Prostate gland (tissue), 2 donors: ENCODE data around the gene CCR7. TPM values are rescaled to one million over a fixed set of nuclear protein-coding genes. Genes with fewer than 3 reads are reported as not detected.

Experiments used
- DNase-seq: peaks from one replicate; pipeline ENCODE4 v3.0.0-alpha.2; 2019; ENCODE audit warnings: low spot score
- H3K27ac ChIP-seq, 2 donors: fragments of 200-600 bp; sonication (generic); 2 replicates each; pipeline ENCODE4 v1.5.1; 2017 to 2019
- H3K27me3 ChIP-seq: fragments of 200-600 bp; sonication (generic); replicated peaks from 2 replicates; pipeline ENCODE4 v1.5.1; 2019; ENCODE audit not compliant: insufficient read depth
- H3K36me3 ChIP-seq, 2 donors: fragments of 200-600 bp; sonication (generic); 1 replicate in 1 of 2; 2 replicates in 1 of 2; pipeline versions ENCODE4 v1.5.1 to v1.8.1; 2017 to 2019
- H3K4me1 ChIP-seq: fragments of 200-600 bp; sonication (generic); replicated peaks from 2 replicates; pipeline ENCODE4 v1.5.1; 2019
- H3K4me3 ChIP-seq, 2 donors: fragments of 200-600 bp; sonication (generic); 2 replicates each; pipeline ENCODE4 v1.5.1; 2017 to 2019
- H3K9me3 ChIP-seq: fragments of 200-600 bp; sonication (generic); 2 replicates; pipeline ENCODE4 v1.5.1; 2017
- CTCF ChIP-seq, 4 experiments: fragments of 200-600 bp in 2 of 4; fragments of 450-650 bp in 2 of 4; sonication (generic) in 2 of 4; IDR thresholded peaks; 1 replicate in 3 of 4; 2 replicates in 1 of 4; pipeline ENCODE4 v1.5.1; 2016 to 2019; ENCODE audit warnings: antibody characterized with exemption in 4 of 4, mild to moderate bottlenecking in 2 of 4, moderate library complexity in 2 of 4
- POLR2A ChIP-seq: fragments of 450-650 bp; IDR thresholded peaks from one replicate; pipeline ENCODE4 v1.6.1; 2016; ENCODE audit warnings: antibody characterized with exemption, mild to moderate bottlenecking
- POLR2AphosphoS5 ChIP-seq: sonication (generic); formaldehyde crosslinking; IDR thresholded peaks from one replicate; pipeline ENCODE4 v1.6.1; 2017; ENCODE audit warnings: antibody characterized with exemption
- WGBS: methylation state at CpG from one replicate; pipeline ENCODE4 v1.1.5; 2018; 5-methylcytosine and 5-hydroxymethylcytosine counted together
- intact Hi-C: fragments of 100-400 bp; cut with DNase I; formaldehyde crosslinking; loops from one replicate; pipeline ENCODE4 v1.14.2; 2022
- total RNA-seq, 2 donors: library from RNA; depleted of rRNA; stranded (reverse); fragments of >200 nt; gene quantifications; one replicate each; pipeline ENCODE4 v1.1.0, GENCODE V29; 2016

CCR7 gene
- total RNA-seq, 2 donors from 2014 or later: 0.40 TPM; not detected in 1

DNA sequence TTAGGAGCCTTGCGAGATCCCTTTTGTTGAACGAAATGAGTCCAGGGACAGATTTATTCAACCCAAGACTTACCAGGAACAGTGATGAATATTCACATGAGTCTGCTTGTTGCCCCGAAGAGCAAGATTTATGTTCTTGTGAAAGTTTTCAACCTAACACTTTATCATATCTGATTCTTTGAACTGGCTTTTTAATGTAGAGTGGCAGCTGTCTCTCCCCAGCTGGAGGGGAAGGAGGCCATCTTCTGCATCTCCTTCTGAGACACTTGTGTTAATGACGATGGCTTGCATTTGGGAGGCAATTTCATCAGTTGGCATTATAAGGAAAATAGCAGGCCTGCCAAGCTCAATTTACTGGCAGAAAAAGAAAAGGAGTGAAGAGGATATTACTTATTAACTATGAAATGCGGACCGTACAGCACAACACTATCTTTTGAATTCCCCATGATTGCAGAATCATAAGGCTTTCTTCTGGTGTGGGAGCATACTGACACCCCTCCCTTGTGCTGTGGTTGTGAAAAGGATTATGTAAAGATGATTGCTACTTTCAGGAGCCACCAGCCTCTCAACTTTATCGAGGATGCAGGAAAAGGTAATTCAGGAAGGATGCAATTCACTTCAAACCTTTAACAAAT lies 46.7 kb upstream of the CCR7 start:
- TF ChIP-seq POLR2AphosphoS5 (no peak), POLR2A (no peak), CTCF (IDR thresholded peaks at IDR 0.05) (no peak)
- Histone ChIP-seq H3K27ac (no peak overlapping the region), H3K4me3 (no peak overlapping the region), H3K9me3 (no peaks in the 10 kb centered on the region), H3K27me3 (no peaks in the 10 kb centered on the region), H3K4me1 (no peaks in the 10 kb centered on the region), H3K36me3 (no peaks in the 10 kb centered on the region)
- intact Hi-C loops: loop anchor here (10.0 kb wide), 2 partner anchors 183 to 1053 kb away; partner anchors contain the start of gene KRT28
- 73% methylated on average over 7 of the region's 7 CpGs for WGBS
- no peak for DNase-seq

- Histone ChIP-seq H3K27ac (no peak overlapping the region), H3K36me3 (no peaks in the 10 kb centered on the region), H3K4me1 (no peaks in the 10 kb centered on the region), H3K27me3 (no peaks in the 10 kb centered on the region), H3K9me3 (no peaks in the 10 kb centered on the region), H3K4me3 (no peak overlapping the region)
- intact Hi-C loops: loop anchor here (10.0 kb wide), 2 partner anchors 184 to 1054 kb away; partner anchors contain the start of gene KRT28
- no peak for TF ChIP-seq POLR2AphosphoS5
- no peak for TF ChIP-seq CTCF (IDR thresholded peaks at IDR 0.05)
- no peak for TF ChIP-seq POLR2A
- no peak for DNase-seq
- WGBS: 72% methylated on average over 2 of the region's 2 CpGs
These were observed 45.1 kb upstream of the CCR7 start for GRCh38 chr17:40610359-40610758.

DNA sequence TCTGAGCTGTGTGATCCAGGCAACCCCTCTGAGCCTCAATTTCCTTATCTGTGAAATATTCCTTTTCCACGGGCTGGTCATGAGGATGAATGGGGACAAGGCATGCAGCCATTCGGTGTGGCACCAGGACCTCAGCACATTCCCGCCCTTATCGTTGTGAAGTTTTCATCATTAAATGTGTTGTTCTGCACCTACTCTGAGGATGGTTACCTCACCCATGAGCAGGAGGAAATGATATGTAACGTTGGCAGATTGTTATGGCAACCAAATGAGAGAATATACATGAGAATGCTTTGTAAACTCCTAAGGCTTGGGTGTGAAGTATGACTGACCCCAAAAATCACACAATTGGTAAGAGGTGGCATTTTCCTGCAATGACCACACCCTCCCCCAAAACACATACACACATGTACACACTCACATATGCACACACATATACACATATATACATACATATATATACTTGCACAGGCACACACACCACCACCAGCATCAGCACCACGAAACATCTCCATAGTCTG lies 42.8 kb upstream of the CCR7 start:
- no peaks in the 10 kb centered on the region for H3K9me3 ChIP-seq
- 72% methylated on average over 6 of the region's 6 CpGs for WGBS

GRCh38 chr17:40607641-40608040 lies 42.4 kb upstream of the CCR7 start:
- DNase-seq: no peak
- intact Hi-C loops: no loop called here
- H3K9me3 ChIP-seq: no peaks in the 10 kb centered on the region
- no peak overlapping the region for H3K27ac ChIP-seq
- no peak overlapping the region for H3K4me3 ChIP-seq
- no peaks in the 10 kb centered on the region for H3K36me3 ChIP-seq
- H3K27me3 ChIP-seq: no peaks in the 10 kb centered on the region
- WGBS: 37% methylated on average over 5 of the region's 5 CpGs
- TF ChIP-seq POLR2A (no peak), CTCF (IDR thresholded peaks at IDR 0.05) (no peak), POLR2AphosphoS5 (no peak)
- no peaks in the 10 kb centered on the region for H3K4me1 ChIP-seq

More for the DNA sequence above, 42.8 kb upstream of the CCR7 start:
- intact Hi-C loops: no loop called here
- no peak for TF ChIP-seq POLR2A
- TF ChIP-seq CTCF (IDR thresholded peaks at IDR 0.05): no peak
- TF ChIP-seq POLR2AphosphoS5: no peak
- H3K36me3 ChIP-seq: no peaks in the 10 kb centered on the region
- no peaks in the 10 kb centered on the region for H3K27me3 ChIP-seq
- H3K4me1 ChIP-seq: no peaks in the 10 kb centered on the region
- no peak overlapping the region for H3K4me3 ChIP-seq
- H3K27ac ChIP-seq: no peak overlapping the region
- DNase-seq: no peak
